CD14-positive monocyte (primary cell): ENCODE measurements around the gene HAS3. TPM values are rescaled to one million over a fixed set of nuclear protein-coding genes. Genes with fewer than 3 reads are reported as not detected.

Source experiments
- DNase-seq, 3 donors: peaks; one replicate each; pipeline ENCODE4 v3.0.0-alpha.2; 2011 to 2022
- H2AFZ ChIP-seq: 2 replicates; pipeline ENCODE4 v1.6.0; 2012; ENCODE audit warnings: mild to moderate bottlenecking, low read depth, low read length, inconsistent platforms; ENCODE audit not compliant: insufficient read depth, poor library complexity, severe bottlenecking
- H3K27ac ChIP-seq, 2 donors: 1 replicate in 1 of 2; 2 replicates in 1 of 2; pipeline ENCODE4 v1.5.1; 2012 to 2013; ENCODE audit warnings: low read length in 2 of 2, control low read depth in 1 of 2, inconsistent platforms in 1 of 2, low read depth in 1 of 2, mild to moderate bottlenecking in 1 of 2
- H3K27me3 ChIP-seq, 2 donors: one replicate each; pipeline versions ENCODE4 v1.6.0 to v1.6.1; 2011 to 2013; ENCODE audit warnings: low read length in 2 of 2; ENCODE audit not compliant: control insufficient read depth in 2 of 2, insufficient read depth in 2 of 2
- H3K36me3 ChIP-seq, 2 donors: replicated peaks in 1 of 2; 1 replicate in 1 of 2; 2 replicates in 1 of 2; pipeline versions ENCODE4 v1.5.1 to v1.6.1; 2012 to 2013; ENCODE audit warnings: low read length in 2 of 2, control low read depth in 1 of 2, inconsistent platforms in 1 of 2, mild to moderate bottlenecking in 1 of 2; ENCODE audit not compliant: insufficient read depth in 2 of 2, control insufficient read depth in 1 of 2
- H3K4me1 ChIP-seq, 2 donors: 1 replicate in 1 of 2; 2 replicates in 1 of 2; pipeline versions ENCODE4 v1.5.1 to v1.6.1; 2012 to 2013; ENCODE audit warnings: low read length in 2 of 2, control low read depth in 1 of 2, inconsistent platforms in 1 of 2, mild to moderate bottlenecking in 1 of 2, moderate library complexity in 1 of 2; ENCODE audit not compliant: insufficient read depth in 2 of 2, control insufficient read depth in 1 of 2
- H3K4me2 ChIP-seq: replicated peaks from 2 replicates; pipeline ENCODE3; 2012; ENCODE audit warnings: low read length, moderate library complexity, mild to moderate bottlenecking; ENCODE audit not compliant: poor library complexity, severe bottlenecking; ENCODE audit errors: extremely low read depth
- H3K4me3 ChIP-seq, 3 experiments: fragments of 200-600 bp in 1 of 3; sonication (generic) in 1 of 3; replicated peaks in 1 of 3; 1 replicate in 2 of 3; 2 replicates in 1 of 3; pipeline ENCODE4 v1.5.1; 2011 to 2013; ENCODE audit warnings: low read length in 3 of 3, mild to moderate bottlenecking in 3 of 3, control low read depth in 2 of 3, low read depth in 2 of 3, inconsistent platforms in 1 of 3, moderate library complexity in 1 of 3
- H3K79me2 ChIP-seq: 2 replicates; pipeline ENCODE4 v1.6.0; 2012; ENCODE audit warnings: mild to moderate bottlenecking, control low read depth, inconsistent platforms, low read length, moderate library complexity; ENCODE audit not compliant: insufficient read depth
- H3K9ac ChIP-seq: 2 replicates; pipeline ENCODE4 v1.6.0; 2017; ENCODE audit warnings: low read length, mild to moderate bottlenecking; ENCODE audit not compliant: insufficient read depth, poor library complexity, severe bottlenecking
- H3K9me3 ChIP-seq, 2 donors: replicated peaks in 1 of 2; 1 replicate in 1 of 2; 2 replicates in 1 of 2; pipeline versions ENCODE4 v1.5.1 to v1.6.1; 2012 to 2013; ENCODE audit warnings: low read length in 2 of 2, control low read depth in 1 of 2; ENCODE audit not compliant: control insufficient read depth in 1 of 2, insufficient read depth in 1 of 2
- H4K20me1 ChIP-seq: 2 replicates; pipeline ENCODE4 v1.6.0; 2012; ENCODE audit warnings: mild to moderate bottlenecking, low read length, control low read depth, moderate library complexity; ENCODE audit not compliant: insufficient read depth
- H3K27ac Mint-ChIP-seq, 7 donors: one replicate each; pipeline ENCODE4 v1.8.0; 2020; ENCODE audit warnings: mild to moderate bottlenecking in 7 of 7, mixed read lengths in 7 of 7, moderate library complexity in 6 of 7, inconsistent platforms in 2 of 7
- H3K27me3 Mint-ChIP-seq, 3 donors: one replicate each; pipeline ENCODE4 v1.8.0; 2021 to 2022; ENCODE audit warnings: low read depth in 3 of 3, mild to moderate bottlenecking in 3 of 3, mixed read lengths in 3 of 3, moderate library complexity in 3 of 3, inconsistent platforms in 1 of 3
- H3K36me3 Mint-ChIP-seq, 2 donors: one replicate each; pipeline ENCODE4 v1.8.0; 2020; ENCODE audit warnings: mixed read lengths in 2 of 2, inconsistent platforms in 1 of 2, mild to moderate bottlenecking in 1 of 2
- H3K4me1 Mint-ChIP-seq: one replicate; pipeline ENCODE4 v1.8.0; 2020; ENCODE audit warnings: mild to moderate bottlenecking, mixed read lengths
- H3K4me3 Mint-ChIP-seq, 2 donors: one replicate each; pipeline ENCODE4 v1.8.0; 2020; ENCODE audit warnings: mild to moderate bottlenecking in 2 of 2, mixed read lengths in 2 of 2, moderate library complexity in 1 of 2
- H3K9me3 Mint-ChIP-seq, 7 donors: one replicate each; pipeline ENCODE4 v1.8.0; 2020 to 2022; ENCODE audit warnings: mixed read lengths in 7 of 7, mild to moderate bottlenecking in 6 of 7, moderate library complexity in 6 of 7, inconsistent platforms in 2 of 7
- CTCF ChIP-seq: fragments of 200-600 bp; IDR thresholded peaks from one replicate; pipeline ENCODE4 v1.8.0; 2022; ENCODE audit warnings: antibody characterized with exemption, mild to moderate bottlenecking
- WGBS: methylation state at CpG from one replicate; pipeline ENCODE4 v1.1.5; 2013; ENCODE audit warnings: missing lambda C conversion rate; ENCODE audit not compliant: insufficient coverage; 5-methylcytosine and 5-hydroxymethylcytosine counted together
- intact Hi-C, 2 donors: fragments of 100-400 bp; cut with micrococcal nuclease; formaldehyde crosslinking; loops; one replicate each; pipeline versions ENCODE4 v1.15.0 to v1.15.1; 2023
- polyA plus RNA-seq, 3 donors: library from polyadenylated mRNA; depleted of rRNA in 1 of 3; unstranded in 2 of 3; stranded (reverse) in 1 of 3; fragments of 300-500 nt in 2 of 3; fragments of >200 nt in 1 of 3; fragmentation: Illumina TruSeq in 2 of 3; gene quantifications; 1 replicate in 2 of 3; 2 replicates in 1 of 3; pipeline ENCODE4 v1.2.3, GENCODE V29; 2012 to 2021

The HAS3 gene
- polyA plus RNA-seq, 3 donors = 1.3 TPM; not detected in 2

DNA sequence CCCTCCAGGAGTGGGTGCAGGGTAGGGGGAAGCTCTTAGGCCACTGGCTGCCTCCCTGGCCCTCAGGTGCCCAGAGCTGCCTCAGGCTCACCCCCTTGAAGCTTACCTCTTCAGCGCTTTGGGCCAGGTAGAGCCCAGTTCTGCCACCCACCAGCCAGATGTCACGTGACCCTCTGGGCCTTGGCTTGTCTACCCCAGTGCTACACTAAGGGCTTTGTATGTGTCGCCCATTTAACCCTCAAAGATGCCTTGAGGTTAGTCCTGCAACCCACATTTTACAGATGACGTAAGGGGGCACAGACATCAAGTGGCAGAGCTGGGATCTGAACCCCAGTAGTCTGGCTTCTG is 3.4 kb downstream of the HAS3 start:
- Histone ChIP-seq H3K4me2 (no peak overlapping the region), H3K36me3 (peaks cover 12 to 19% of the 10 kb centered on the region in 2 donors), H2AFZ (no peak overlapping the region), H3K4me1 (peaks cover 14 to 25% of the 10 kb centered on the region in 2 donors), H3K9ac (no peak overlapping the region), H3K79me2 (no peaks in the 10 kb centered on the region), H4K20me1 (peaks cover 68% of the 10 kb centered on the region), H3K27me3 (peaks cover 21 to 48% of the 10 kb centered on the region in 2 donors), H3K9me3 (peaks cover 0 to 7% of the 10 kb centered on the region in 2 donors), H3K27ac (no peak overlapping the region), H3K4me3 (no peak overlapping the region)
- peak overlapping the region in 1 of 2 donors; percentile 59 for H3K4me3 Mint-ChIP-seq
- H3K4me1 Mint-ChIP-seq = peaks cover 23% of the 10 kb centered on the region
- H3K27me3 Mint-ChIP-seq = peaks cover 48 to 52% (median 50%) of the 10 kb centered on the region in 3 donors
- 100% methylated on average over 3 of the region's 4 CpGs for WGBS
- DNase-seq = no peak
- H3K27ac Mint-ChIP-seq = no peak overlapping the region
- H3K36me3 Mint-ChIP-seq = peaks cover 22 to 32% of the 10 kb centered on the region in 2 donors
- intact Hi-C loops = no loop called here
- no peak for TF ChIP-seq CTCF
- peaks cover 0 to 11% (median 0%) of the 10 kb centered on the region in 7 donors for H3K9me3 Mint-ChIP-seq

DNA sequence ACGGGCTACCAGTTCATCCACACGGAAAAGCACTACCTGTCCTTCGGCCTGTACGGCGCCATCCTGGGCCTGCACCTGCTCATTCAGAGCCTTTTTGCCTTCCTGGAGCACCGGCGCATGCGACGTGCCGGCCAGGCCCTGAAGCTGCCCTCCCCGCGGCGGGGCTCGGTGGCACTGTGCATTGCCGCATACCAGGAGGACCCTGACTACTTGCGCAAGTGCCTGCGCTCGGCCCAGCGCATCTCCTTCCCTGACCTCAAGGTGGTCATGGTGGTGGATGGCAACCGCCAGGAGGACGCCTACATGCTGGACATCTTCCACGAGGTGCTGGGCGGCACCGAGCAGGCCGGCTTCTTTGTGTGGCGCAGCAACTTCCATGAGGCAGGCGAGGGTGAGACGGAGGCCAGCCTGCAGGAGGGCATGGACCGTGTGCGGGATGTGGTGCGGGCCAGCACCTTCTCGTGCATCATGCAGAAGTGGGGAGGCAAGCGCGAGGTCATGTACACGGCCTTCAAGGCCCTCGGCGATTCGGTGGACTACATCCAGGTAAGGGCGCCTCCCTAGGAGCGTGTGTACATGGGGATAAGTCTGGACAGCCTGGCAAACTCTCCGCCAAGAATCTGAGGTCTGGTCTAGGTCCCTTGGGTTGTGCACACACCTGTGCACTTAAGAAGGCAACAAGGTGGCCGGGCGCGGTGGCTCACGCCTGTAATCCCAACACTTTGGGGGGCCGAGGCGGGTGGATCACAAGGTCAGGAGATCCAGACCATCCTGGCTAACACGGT is 4.2 kb downstream of the HAS3 start:
- no peak for TF ChIP-seq CTCF
- Histone ChIP-seq H3K4me3 (no peak overlapping the region), H3K4me1 (peaks cover 14 to 25% of the 10 kb centered on the region in 2 donors), H3K9ac (no peak overlapping the region), H4K20me1 (peaks cover 76% of the 10 kb centered on the region), H3K27ac (no peak overlapping the region), H3K36me3 (peaks cover 17 to 27% of the 10 kb centered on the region in 2 donors), H3K27me3 (peaks cover 21 to 40% of the 10 kb centered on the region in 2 donors), H3K4me2 (no peak overlapping the region), H3K9me3 (peaks cover 0 to 7% of the 10 kb centered on the region in 2 donors), H3K79me2 (no peaks in the 10 kb centered on the region), H2AFZ (no peak overlapping the region)
- peaks cover 24% of the 10 kb centered on the region for H3K4me1 Mint-ChIP-seq
- H3K27me3 Mint-ChIP-seq = peaks cover 42 to 44% (median 43%) of the 10 kb centered on the region in 3 donors
- H3K9me3 Mint-ChIP-seq = peaks cover 0 to 7% (median under 1%) of the 10 kb centered on the region in 7 donors
- no peak overlapping the region for H3K27ac Mint-ChIP-seq
- H3K4me3 Mint-ChIP-seq = peak overlapping the region in 1 of 2 donors; percentile 35
- intact Hi-C loops = no loop called here
- DNase-seq = no peak
- WGBS = 96% methylated on average over 39 of the region's 48 CpGs
- H3K36me3 Mint-ChIP-seq = peaks cover 29 to 37% of the 10 kb centered on the region in 2 donors
